GM13977 (cell line): Measurements from ENCODE around the gene PROM1.

Source experiments
- DNase-seq: peaks from one replicate; pipeline ENCODE4 v3.0.0; 2012; ENCODE audit warnings: low spot score
- in situ Hi-C: fragments of 300-500 bp; cut with MboI; formaldehyde crosslinking; loops from one replicate; pipeline ENCODE4 v1.12.0; 2022; ENCODE audit warnings: low sequenced_read_pairs, low pct_unique_long_range_greater_than_20kb, mixed read lengths, inconsistent platforms; ENCODE audit not compliant: unreplicated experiment
- TF ChIP-seq, protein P1 (sequence below): IDR thresholded peaks from 2 replicates; pipeline ENCODE4 v1.5.1; 2012; ENCODE audit warnings: mild to moderate bottlenecking, control low read depth; ENCODE audit not compliant: insufficient read depth; ENCODE audit errors: extremely low read depth, missing control alignments

The PROM1 gene

DNA sequence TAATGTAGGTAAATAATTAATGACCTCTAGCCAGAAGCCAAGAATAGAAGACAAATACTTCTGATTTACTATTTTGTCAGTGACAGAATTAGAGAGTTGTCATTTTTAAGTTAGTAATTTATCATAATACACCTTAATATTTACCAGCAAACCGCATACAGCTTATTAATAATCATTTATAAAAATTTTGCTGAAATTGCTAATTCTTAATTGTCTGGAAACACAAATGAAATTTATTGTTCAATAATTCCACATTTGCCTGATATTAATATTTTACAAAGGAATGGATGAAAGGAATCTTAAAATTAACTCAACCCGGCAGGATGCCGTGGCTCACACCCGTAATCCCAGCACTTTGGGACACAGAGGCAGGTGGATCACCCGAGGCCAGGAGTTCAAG lies 44.7 kb downstream of the PROM1 start:
- no peak for DNase-seq
- TF ChIP-seq, protein P1, sequence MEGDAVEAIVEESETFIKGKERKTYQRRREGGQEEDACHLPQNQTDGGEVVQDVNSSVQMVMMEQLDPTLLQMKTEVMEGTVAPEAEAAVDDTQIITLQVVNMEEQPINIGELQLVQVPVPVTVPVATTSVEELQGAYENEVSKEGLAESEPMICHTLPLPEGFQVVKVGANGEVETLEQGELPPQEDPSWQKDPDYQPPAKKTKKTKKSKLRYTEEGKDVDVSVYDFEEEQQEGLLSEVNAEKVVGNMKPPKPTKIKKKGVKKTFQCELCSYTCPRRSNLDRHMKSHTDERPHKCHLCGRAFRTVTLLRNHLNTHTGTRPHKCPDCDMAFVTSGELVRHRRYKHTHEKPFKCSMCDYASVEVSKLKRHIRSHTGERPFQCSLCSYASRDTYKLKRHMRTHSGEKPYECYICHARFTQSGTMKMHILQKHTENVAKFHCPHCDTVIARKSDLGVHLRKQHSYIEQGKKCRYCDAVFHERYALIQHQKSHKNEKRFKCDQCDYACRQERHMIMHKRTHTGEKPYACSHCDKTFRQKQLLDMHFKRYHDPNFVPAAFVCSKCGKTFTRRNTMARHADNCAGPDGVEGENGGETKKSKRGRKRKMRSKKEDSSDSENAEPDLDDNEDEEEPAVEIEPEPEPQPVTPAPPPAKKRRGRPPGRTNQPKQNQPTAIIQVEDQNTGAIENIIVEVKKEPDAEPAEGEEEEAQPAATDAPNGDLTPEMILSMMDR: no peak
- in situ Hi-C loops: loop anchor here (25.0 kb wide), 2 partner anchors 223 to 398 kb away; no protein-coding TSS in a partner anchor

DNA sequence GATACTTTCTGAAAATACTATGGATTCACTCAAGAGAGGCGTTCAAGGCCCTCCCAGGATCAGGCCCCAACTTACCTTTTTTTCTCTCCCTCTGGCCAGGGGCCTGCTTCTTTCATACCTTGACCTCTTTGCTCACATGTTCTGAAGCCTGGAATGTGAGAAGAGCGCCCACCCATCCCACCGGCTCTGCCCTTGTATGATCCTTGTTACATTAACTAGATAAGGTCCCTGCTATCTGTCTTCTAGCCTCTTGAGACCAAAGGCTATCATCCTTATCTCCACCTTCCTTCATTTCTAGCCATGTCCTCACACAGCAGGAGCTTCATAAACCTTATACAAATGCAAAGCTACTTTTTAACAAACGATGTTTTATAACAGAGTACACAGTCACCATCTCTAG lies 45.9 kb downstream of the PROM1 start:
- in situ Hi-C loops: loop anchor here (25.0 kb wide), 2 partner anchors 224 to 399 kb away; no protein-coding TSS in a partner anchor
- DNase-seq: no peak
- TF ChIP-seq, protein P1: no peak

DNA sequence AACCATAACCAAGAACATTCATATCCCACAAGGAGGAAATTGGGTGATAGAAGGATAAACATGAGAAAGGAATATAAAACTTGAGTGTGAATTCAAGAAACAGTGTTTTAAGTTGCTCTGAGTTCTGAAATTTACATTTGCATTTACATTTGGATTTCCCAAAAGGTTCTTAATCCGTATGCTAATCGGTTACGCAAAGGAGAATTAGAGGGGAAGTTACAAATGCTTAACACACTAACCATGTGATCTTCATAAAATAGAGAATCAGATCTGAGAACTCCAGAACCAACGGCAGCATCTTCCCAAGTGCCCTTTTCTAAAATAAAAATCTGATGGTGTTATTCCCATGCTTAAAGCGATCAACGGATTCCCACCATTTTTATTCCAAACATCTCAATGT lies 48.0 kb downstream of the PROM1 start:
- in situ Hi-C loops: loop anchor here (25.0 kb wide), 2 partner anchors 226 to 401 kb away; no protein-coding TSS in a partner anchor
- DNase-seq: no peak
- TF ChIP-seq, protein P1: no peak

DNA sequence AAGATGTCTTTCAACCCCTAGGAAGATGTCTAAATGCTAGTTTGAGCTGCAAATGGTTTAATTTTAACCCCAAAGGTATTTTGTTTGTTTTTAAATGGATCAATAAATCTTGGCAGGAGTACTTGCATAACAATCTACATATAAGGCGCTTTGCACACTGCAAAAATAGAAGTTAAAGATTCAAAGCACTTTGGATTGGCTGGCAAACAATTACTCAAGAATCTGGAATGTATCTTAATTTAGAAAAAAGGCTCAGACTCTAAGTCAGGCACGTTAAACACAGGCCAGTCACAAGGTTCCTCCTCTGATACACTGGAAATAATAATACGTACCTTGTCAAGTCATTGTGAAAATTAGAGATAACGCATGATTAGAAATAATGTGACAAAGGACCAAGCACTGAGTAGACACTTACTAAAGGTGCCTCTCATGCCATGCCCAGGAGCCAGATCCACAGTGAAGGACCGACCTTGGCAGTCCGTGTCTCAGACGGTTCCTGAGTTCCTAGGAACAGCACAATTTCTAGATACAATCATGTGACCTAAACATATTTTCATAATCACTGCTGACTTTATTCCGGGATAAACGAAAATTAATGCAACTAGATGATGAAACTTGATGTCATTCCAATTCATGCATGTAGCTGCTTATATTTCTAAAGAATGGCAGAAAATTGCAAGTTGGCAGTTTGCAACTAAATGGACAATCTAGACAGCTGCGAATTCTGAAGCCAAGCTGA lies 49.6 kb downstream of the PROM1 start:
- in situ Hi-C loops: loop anchor here (25.0 kb wide), 2 partner anchors 228 to 403 kb away; no protein-coding TSS in a partner anchor
- no peak for DNase-seq
- TF ChIP-seq, protein P1: no peak

DNA sequence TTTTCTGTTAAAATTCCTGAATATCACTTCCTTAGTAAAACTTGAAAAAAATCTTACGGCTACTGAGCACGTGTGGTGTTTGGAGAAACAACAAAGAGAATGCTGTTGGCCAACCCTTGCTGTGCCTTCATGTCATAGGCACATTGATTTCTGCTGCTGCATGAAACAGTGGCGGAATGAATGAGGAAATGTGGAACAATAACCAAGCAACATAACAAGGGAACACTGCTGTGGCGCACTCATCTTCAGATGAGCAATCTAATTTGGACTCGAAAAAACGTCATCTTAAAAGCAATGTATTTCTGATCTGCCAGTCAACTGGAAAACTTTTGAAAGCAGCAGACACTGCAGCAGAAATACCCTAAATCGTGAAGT lies 51.4 kb downstream of the PROM1 start:
- DNase-seq: no peak
- in situ Hi-C loops: loop anchor here (25.0 kb wide), 2 partner anchors 230 to 405 kb away; no protein-coding TSS in a partner anchor
- TF ChIP-seq, protein P1: no peak

DNA sequence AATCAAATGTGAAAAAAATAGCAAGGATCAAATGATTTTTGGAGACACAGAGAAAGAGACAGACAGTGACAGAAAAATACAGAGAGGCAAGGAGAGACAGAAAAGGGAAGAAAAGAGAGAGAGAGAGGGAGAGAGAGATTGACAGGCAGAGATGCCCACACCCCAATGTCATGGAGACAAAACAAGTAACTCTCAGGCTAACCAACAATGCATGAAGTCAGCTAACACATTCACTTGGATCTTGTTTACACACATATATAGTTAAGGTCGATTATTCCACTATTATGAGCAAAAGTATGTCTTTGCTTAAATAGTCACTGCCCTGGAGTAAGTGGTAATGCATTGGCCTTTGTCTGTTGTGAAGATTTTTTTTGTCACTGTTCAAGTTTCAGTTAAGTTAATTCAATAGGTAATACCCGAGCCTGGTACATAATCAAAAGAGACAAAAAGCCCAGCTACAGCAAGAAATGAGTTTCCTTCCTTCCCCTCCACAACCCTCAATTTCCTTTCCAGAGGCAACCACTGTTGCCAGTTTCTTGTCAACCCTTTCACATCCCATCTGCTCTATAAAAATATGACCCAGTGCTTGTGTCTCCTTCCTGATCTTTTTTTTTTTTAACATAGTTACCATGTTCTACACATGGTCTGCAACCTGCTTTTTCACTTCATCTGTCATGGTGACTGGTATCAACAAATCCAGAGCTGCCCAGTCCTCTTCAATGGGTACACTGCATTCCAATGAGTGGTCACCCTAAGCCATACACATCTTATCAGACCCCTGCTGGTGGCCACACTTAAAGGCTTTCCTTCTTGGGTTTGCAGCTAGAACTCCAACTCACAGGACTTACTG lies 52.1 kb downstream of the PROM1 start:
- in situ Hi-C loops: loop anchor here (25.0 kb wide), 2 partner anchors 231 to 406 kb away; no protein-coding TSS in a partner anchor
- no peak for DNase-seq
- TF ChIP-seq, protein P1: no peak
